Activated B cell treated with CpG ODN at 0.5 μM for 24 hours (primary cell): Measurements from ENCODE around the gene FBXO41. TPM values are rescaled to one million over a fixed set of nuclear protein-coding genes. Genes with fewer than 3 reads are reported as not detected.

ENCODE experiments used
- ATAC-seq: fragments of 200-7000 bp; cut with Tn5 transposase; one replicate; pipeline ENCODE4 v1.10.0; 2021; ENCODE audit warnings: low read depth, mild to moderate bottlenecking, moderate library complexity
- CTCF ChIA-PET: fragments of 350-600 bp; sonication (Branson Sonifier 250); formaldehyde crosslinking; loops from one replicate; lab custom pipeline; 2021; ENCODE audit warnings: antibody characterized with exemption; lab: Charles Lee
- POLR2A ChIA-PET: fragments of 350-600 bp; sonication (Branson Sonifier 250); formaldehyde crosslinking; loops from one replicate; lab custom pipeline; 2021; ENCODE audit warnings: antibody characterized with exemption; lab: Charles Lee
- DNase-seq: peaks from one replicate; pipeline ENCODE4 v3.0.0; 2022
- H3K27ac Mint-ChIP-seq: one replicate; pipeline ENCODE4 v1.8.0; 2020; ENCODE audit warnings: mixed read lengths
- H3K27me3 Mint-ChIP-seq: one replicate; pipeline ENCODE4 v1.8.0; 2021; ENCODE audit warnings: mixed read lengths
- H3K36me3 Mint-ChIP-seq: one replicate; pipeline ENCODE4 v1.8.0; 2021; ENCODE audit warnings: low read depth, mixed read lengths
- H3K4me1 Mint-ChIP-seq: one replicate; pipeline ENCODE4 v1.8.0; 2021; ENCODE audit warnings: mixed read lengths
- H3K4me3 Mint-ChIP-seq: one replicate; pipeline ENCODE4 v1.8.0; 2020; ENCODE audit warnings: mild to moderate bottlenecking, mixed read lengths
- H3K9me3 Mint-ChIP-seq: one replicate; pipeline ENCODE4 v1.8.0; 2020; ENCODE audit warnings: mixed read lengths
- intact Hi-C: fragments of 100-400 bp; cut with micrococcal nuclease; formaldehyde crosslinking; loops from one replicate; pipeline ENCODE4 v1.15.1; 2024
- total RNA-seq: library from RNA; stranded (reverse); gene quantifications from 2 replicates; pipeline ENCODE4 v1.2.3, GENCODE V29; 2022
- TF ChIP-seq, protein P1 (sequence below): fragments of 200-600 bp; IDR thresholded peaks from one replicate; pipeline ENCODE4 v1.8.0; 2022; ENCODE audit warnings: antibody characterized with exemption, mild to moderate bottlenecking

The FBXO41 gene
- total RNA-seq, 1 donor from 2014 or later = 25.7 TPM

DNA sequence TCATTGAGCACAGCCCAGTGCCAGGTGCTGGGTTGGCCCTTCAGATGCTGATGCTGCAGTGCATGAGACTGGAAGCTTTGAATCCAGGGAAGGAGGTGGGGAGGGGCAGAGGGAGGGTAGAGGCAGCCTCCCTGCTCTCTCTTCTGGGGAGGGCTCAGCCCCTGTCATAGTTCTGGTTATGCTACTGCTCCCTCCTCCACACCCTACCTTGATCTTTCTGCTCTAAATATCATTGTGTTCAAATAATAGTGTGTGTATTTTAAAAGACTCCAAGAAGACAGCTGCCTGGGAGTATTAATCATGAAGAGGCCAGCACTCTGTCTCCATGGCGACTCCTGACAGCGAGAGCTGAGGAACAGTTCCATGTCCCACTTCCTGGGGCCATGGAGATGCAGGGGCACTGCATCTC is 12.9 kb upstream of the FBXO41 start:
- POLR2A ChIA-PET = no interaction called here
- no peaks in the 10 kb centered on the region for H3K9me3 Mint-ChIP-seq
- H3K4me3 Mint-ChIP-seq = no peak overlapping the region
- peaks cover 10% of the 10 kb centered on the region for H3K4me1 Mint-ChIP-seq
- ATAC-seq = no peak
- H3K27me3 Mint-ChIP-seq = peaks cover 49% of the 10 kb centered on the region
- H3K36me3 Mint-ChIP-seq = no peaks in the 10 kb centered on the region
- intact Hi-C loops = loop anchor here (10.0 kb wide), 1 partner anchor 1152 kb away; the partner anchor contains the start of gene CYP26B1
- TF ChIP-seq, protein P1, sequence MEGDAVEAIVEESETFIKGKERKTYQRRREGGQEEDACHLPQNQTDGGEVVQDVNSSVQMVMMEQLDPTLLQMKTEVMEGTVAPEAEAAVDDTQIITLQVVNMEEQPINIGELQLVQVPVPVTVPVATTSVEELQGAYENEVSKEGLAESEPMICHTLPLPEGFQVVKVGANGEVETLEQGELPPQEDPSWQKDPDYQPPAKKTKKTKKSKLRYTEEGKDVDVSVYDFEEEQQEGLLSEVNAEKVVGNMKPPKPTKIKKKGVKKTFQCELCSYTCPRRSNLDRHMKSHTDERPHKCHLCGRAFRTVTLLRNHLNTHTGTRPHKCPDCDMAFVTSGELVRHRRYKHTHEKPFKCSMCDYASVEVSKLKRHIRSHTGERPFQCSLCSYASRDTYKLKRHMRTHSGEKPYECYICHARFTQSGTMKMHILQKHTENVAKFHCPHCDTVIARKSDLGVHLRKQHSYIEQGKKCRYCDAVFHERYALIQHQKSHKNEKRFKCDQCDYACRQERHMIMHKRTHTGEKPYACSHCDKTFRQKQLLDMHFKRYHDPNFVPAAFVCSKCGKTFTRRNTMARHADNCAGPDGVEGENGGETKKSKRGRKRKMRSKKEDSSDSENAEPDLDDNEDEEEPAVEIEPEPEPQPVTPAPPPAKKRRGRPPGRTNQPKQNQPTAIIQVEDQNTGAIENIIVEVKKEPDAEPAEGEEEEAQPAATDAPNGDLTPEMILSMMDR = no peak
- CTCF ChIA-PET = no interaction called here
- no peak overlapping the region for H3K27ac Mint-ChIP-seq
- no peak for DNase-seq

GRCh38 chr2:73295751-73296400 is 11.6 kb upstream of the FBXO41 start:
- Mint-ChIP-seq H3K27ac (no peak overlapping the region), H3K27me3 (peaks cover 47% of the 10 kb centered on the region), H3K9me3 (no peaks in the 10 kb centered on the region), H3K4me1 (peaks cover 22% of the 10 kb centered on the region), H3K4me3 (no peak overlapping the region), H3K36me3 (no peaks in the 10 kb centered on the region)
- ChIA-PET CTCF (interaction anchor here (0.9 kb wide), 1 partner anchor 43 kb away, joined by 3 read pairs; no protein-coding TSS in a partner anchor), POLR2A (no interaction called here)
- DNase-seq (no peak), ATAC-seq (no peak)
- intact Hi-C loops = loop anchor here (10.0 kb wide), 1 partner anchor 1151 kb away; the partner anchor contains the start of gene CYP26B1
- TF ChIP-seq, protein P1 = no peak

DNA sequence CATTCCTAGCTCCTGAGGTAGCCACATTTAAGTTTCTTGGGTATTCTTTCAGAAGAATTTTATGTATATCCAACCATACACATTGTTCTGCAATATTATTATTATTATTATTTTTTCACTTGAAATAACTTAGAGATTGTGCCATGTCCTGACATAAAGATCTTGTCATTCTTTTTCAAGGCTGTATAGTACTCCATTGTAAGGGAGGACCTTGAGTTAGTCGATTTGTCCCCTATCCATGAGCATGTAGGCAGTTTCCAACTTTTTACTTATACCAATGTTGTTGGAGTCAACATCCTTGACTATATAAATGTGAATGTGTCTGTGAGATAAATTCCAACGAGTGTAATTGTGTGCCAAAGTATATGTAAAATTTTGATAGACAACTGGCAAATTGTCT is 10.0 kb upstream of the FBXO41 start:
- ATAC-seq (no peak), DNase-seq (no peak)
- Mint-ChIP-seq H3K9me3 (no peaks in the 10 kb centered on the region), H3K4me1 (peaks cover 28% of the 10 kb centered on the region), H3K4me3 (no peak overlapping the region), H3K27me3 (peaks cover 42% of the 10 kb centered on the region), H3K36me3 (no peaks in the 10 kb centered on the region), H3K27ac (no peak overlapping the region)
- TF ChIP-seq, protein P1 = no peak
- CTCF ChIA-PET = no interaction called here
- POLR2A ChIA-PET = interaction anchor here (0.8 kb wide), 1 partner anchor 22 kb away, joined by 3 read pairs; no protein-coding TSS in a partner anchor
- intact Hi-C loops = loop anchor here (5.0 to 10.0 kb wide), 4 partner anchors 42 to 1149 kb away; partner anchors contain the start of genes CYP26B1, EMX1 and SPR

- intact Hi-C loops = loop anchor here (1.0 to 10.0 kb wide), 6 partner anchors 8 to 1149 kb away; partner anchors contain the start of genes ALMS1, CYP26B1, EMX1 and SPR
- TF ChIP-seq, protein P1 = no peak
- peaks cover 41% of the 10 kb centered on the region for H3K27me3 Mint-ChIP-seq
- peak within 1 kb of the TSS; percentile 77 for H3K4me3 Mint-ChIP-seq
- DNase-seq (peak; percentile 68), ATAC-seq (peak; percentile 87)
- ChIA-PET POLR2A (interaction anchor here (0.6 to 1.3 kb wide), 6 partner anchors 9 to 1541 kb away, joined by 3 to 8 read pairs (median 3); partner anchors contain the start of genes CCT7, HK2, PRADC1 and RAB11FIP5), CTCF (no interaction called here)
- peaks cover 28% of the 10 kb centered on the region for H3K4me1 Mint-ChIP-seq
- H3K27ac Mint-ChIP-seq = no peak within 1 kb of the TSS
- no peaks in the 10 kb centered on the region for H3K9me3 Mint-ChIP-seq
- H3K36me3 Mint-ChIP-seq = no peaks in the 10 kb centered on the region
Measured at GRCh38 chr2:73293534-73294171, 9.4 kb upstream of the FBXO41 start, which contains the start of gene EGR4. TSS of gene EGR4 (minus strand) at chr2:73293548. CDS start at chr2:73293317, 231 bp downstream.
